Dermis blood vessel endothelial cell (primary cell): ENCODE results near the gene WSCD2. TPM values are rescaled to one million over a fixed set of nuclear protein-coding genes. Genes with fewer than 3 reads are reported as not detected.

Experiments used
- DNase-seq: peaks from one replicate; pipeline ENCODE4 v3.0.0; 2010
- total RNA-seq: library from RNA; depleted of rRNA; stranded (reverse); fragments of >200 nt; gene quantifications from 2 replicates; pipeline ENCODE4 v1.2.3, GENCODE V29; 2014

The WSCD2 gene
- total RNA-seq, 1 donor from 2014 or later, result not detected

DNA sequence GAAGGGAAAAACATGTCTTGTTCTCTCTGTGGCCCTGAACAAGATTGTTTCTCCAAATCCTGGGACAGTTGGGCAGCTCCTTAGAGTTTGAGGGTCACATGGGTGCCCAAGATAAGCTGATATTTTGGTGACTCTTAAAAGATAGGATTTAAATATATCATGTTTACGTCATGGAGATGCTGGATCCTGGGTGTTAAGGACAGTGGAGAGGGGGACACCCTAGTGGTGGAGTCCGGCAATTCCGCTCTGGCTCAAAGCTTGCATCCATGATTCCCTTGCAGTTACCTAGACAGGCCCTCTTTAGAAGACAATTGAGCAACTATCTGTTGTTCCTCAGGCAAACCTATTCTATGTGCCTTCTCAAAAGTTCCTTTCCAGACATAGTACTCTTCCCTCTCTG is 108.2 kb downstream of the WSCD2 start:
- DNase-seq, result peak; percentile 3

DNA sequence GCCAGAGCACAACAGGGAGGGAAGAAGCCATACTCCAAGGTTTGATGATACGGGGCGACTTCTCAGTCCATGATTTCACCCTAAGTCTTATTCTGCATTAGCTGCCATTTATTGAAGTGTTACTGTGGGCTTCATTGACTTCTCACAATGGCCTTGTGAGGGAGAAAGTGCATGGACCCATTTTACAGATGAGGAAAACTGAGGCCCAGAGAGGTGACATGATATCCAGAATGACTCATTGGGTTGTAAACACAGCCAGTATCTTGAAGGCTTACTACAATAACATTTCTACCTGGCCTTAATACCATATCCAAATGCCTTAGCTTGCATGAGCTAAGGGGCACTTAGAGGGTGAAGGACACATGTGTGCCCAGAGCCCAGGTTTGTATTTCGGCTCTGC is 109.4 kb downstream of the WSCD2 start:
- DNase-seq, result no peak

DNA sequence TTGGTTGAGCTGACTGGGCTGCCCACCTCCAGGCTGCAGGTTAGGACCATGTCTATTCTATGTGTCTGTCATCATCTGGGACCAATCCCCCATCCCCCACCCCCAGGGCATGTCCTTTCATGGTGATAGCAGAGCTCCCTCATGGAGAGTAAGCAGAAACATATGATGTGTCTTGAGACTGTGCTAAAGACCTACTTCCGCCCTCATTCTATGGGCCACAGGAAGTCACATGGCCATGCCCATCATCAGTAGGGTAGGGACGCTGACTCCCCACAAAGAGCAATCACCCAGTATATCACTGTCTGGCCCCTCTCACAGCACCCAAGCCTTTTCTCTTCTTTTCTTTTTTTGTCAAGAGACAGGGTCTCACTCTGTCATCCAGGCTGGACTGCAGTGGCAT is 110.3 kb downstream of the WSCD2 start:
- DNase-seq, result no peak

DNA sequence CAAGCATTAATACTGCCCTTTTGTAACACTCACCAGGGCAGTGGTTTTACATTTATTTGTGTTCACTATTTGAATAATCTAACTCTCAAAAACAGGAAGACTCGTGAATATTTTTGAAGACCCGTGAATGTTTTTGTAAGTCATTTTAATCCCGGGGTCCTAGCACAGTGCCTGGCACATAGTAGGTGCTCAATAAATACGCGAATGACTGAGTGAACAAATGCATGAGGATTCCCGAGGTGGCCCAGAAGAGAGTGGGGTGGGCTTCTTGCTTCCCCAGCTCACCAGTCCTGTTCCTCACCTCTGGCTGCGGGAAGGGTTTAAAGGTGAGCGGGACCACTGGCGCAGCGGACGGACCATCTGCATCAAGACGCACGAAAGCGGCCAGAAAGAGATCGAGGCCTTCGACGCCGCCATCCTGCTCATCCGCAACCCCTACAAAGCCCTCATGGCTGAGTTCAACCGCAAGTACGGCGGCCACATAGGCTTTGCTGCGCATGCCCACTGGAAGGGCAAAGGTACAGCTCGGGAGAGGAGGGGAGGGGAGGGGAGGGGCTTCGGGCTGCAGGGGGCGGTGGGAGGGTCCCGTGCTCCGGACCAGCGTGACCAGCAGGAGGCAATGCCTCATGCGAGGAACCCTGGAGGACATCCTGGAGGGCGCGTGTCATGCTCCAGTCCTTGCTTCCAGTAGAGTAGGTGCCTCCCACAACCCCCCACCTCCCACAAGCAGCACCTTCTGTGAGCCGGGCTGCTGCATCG is 111.1 kb downstream of the WSCD2 start:
- no peak for DNase-seq

DNA sequence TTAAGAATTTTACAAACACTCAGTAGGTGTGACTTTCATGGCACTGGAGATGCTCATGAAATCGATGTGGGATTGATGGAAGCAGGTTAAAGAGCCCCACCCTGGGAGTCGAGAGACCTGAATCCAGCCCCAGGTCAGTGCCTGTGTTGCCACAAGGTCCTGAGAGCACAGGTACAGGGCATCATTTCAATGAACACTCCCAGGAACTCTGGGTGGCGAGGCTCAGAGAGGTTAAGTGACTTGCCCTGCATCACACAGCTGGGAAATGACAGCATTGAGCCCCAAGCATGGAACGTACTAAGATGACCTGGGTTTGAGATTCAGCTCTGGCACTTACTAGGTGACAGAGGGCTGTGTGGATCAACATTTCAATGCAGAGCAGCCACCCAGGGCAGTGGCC is 111.8 kb downstream of the WSCD2 start:
- DNase-seq, result no peak

DNA sequence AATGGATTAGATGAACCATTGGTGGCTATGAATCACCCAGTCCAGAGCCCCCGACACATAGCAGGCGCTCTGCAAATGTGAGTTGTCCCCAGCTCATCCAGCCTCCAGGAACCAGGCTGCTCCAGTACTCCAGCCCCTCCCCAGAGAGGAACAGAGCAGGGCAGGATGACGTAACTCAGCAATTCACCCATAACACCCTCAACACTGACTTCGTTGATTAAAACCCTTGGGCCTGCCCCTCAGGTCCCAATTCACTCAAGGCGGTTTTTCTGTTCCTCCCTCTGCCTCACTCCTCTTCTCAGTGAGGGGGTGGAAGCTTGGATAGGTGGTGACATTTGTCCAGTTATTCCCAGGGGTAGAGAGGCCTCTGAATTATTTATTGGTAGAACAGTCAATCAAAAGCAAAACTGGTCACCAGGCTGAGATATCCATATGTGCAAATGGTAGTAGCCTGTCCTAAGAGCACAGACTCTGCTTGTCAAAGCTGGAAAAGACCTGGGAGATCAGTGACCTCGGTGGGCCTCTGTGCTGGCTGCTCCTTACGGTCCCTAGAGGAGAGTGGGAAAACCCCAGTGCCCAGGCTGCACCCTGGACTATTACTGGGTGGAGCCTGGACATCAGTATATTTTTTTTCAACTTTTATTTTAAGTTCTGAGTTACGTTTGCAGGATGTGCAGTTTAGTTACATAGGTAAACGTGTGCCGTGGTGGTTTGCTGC is 113.1 kb downstream of the WSCD2 start:
- no peak for DNase-seq

DNA sequence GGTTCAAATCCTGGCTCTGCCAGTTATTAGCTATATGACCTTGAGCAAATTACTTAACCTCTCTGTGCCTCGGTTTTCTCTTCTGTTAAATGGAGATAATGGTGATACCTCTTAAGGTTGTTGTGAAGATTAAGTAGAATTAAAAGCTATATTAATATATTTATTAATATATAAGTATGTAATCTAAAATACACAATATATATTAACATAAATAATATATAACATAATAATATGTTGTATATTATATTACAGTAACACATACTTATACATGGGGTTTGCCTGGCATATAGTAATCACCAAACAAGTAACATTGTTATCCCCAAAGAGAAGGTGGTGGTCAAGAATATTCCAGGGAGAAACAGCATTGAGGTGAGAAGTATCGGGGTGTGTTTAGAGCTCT is 118.0 kb downstream of the WSCD2 start:
- no peak for DNase-seq

DNA sequence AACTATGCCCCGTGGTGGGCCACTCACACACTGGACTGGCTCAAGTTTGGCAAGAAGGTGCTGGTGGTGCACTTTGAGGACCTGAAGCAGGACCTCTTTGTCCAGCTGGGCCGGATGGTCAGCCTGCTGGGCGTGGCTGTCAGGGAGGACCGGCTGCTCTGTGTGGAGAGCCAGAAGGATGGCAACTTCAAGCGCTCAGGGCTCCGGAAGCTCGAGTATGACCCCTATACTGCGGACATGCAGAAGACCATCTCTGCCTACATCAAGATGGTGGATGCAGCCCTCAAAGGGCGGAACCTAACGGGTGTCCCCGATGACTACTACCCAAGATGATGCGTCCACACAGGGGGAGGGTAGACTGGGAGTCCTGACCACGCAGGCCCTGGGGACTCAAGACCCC is 118.9 kb downstream of the WSCD2 start:
- no peak for DNase-seq

DNA sequence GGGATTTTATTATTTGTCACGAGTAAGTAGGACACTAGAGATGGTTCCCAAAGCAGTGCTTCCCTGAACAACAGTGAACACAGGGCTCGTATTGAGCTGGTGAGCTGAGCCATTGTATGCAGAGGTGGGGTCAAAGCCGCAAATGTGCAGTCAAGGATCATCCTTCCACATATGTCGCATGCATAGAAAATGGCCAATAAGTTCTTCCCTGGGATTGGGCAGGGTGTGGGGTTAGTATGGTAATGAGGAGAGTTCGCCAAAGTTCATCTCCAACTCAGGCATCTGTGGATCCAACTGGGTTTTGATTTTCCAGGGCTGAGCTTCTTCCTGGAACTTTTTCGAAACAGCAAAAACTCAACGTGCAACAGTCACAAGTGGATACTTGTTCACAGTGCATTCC is 123.4 kb downstream of the WSCD2 start:
- DNase-seq, result no peak

DNA sequence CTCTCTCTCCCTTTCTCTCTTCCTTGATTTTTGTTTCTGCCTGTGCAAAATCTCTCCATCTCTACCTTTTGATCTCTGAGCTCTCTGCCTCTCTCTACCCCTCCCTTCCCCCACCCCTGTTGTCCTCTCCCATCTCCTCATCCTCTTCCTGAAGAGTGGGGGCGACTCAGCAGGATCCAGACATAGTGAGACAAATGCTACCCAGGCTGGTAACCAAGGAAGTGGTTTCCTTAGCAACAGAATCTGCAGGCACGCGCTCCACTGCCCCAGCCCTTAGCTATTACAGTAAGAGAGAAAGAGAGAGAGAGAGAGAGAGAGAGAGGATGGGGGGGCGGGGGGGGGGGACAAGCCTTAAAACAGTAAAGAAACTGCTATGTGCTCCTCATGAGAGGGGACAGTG is 124.5 kb downstream of the WSCD2 start:
- DNase-seq, result no peak

DNA sequence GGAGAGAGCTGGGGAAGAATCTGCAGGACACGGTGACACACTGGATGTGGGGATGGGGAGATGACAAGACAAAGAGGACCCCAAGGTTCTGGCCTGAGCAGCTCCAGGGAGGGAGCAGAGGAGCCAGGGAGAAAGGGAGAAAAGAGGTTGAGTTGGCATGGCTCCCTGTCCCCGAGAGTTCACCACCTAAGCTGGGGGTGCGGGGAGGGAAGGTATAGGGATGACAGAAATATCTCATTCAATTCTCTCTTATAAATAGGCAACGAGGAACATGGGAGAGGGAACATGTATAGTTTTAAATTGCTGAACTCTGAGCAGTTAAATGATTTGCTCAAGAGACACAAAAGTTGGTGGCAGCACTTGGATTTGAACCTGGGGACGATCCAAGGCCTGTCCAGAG is 124.9 kb downstream of the WSCD2 start:
- no peak for DNase-seq

DNA sequence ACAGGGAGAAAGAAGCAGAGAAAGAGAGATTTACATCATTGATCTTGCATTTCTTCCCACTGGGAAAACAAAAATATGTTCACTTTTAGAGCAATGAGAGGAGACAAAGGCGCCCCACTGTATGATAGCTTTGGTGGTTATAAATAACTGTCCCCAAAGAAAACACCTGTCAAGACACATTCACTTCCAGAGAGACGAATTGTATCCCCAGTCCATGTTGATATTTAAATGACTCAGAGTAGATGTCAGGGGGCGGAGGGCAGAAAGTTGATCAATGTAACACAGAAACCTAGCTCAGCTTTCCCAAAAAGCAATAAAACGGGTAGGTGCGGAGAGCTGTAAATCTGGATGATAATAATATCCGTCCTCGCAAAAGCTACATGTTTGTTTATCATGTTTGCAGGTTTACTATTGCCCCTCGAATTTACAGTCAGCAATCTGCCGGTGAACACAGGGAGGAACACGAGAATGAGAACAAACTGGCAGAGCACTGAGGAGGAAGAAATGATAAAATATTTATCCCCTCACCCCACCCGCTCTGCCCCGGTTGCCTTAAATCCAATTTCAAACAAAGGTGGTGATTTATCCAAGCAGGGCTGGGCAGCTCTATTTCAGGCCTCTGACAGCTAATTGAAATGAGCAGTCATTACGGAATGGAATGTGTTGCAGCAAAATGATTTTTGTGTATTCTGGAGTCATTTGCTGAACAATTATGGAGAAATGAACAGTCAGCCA is 125.6 kb downstream of the WSCD2 start:
- no peak for DNase-seq

DNA sequence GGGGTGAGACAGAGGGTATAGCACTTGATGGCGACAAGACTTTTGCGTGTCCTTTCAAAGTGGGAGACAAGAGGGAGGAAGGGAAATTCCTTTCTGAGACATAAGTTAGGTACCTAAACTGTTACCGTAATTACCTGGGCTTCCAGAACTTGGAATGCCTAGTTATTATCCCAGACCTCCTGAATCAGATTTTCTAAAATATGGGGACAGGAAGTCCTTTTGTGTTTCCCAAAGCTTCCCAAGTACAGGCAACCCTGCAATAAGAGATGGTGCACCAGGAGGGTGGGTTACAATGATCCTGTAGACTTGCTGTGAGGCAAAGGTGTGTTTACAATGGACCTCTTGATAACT is 126.1 kb downstream of the WSCD2 start:
- no peak for DNase-seq

DNA sequence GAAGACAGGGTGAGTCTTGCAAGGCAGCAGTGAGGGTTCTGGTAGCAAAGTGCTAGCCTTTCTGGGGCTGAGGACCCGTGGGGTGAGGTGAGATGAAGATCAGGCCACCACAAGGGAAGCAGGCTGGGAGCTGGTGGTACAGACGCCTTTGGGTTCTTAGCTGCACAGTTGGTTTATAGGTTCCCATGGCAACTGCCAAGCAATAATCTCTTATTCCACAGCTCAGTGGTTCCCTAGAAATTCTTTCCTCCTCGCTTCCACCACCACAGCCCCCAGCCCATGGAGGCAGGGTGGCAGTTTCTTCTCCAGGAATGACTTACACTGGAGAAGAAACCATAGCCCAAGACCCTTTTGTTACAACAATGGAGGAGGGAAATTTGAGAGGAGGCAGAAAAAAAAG is 127.9 kb downstream of the WSCD2 start:
- DNase-seq, result no peak

DNA sequence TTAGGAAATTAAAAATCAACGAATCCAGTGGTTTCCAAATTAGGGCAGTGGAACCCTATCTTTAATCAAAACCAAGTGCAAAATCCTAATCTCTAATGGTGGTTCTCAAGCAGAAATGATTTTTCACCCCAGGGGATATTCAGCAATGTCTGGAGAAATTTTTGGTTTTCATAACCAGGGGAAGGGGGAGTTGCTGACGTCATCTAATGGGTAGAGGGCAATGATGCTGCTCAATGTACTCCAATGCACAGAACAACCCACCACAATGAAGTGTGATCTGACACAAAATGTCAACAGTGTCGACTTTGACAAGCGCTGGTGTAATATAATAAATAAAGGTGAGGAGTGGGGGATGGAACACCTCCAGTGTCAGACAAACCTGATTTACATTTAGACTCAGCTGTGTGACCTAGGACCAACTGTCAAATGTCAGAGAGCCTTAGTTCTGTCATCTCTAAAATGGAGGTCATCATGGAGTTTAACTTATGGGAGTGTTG is 128.6 kb downstream of the WSCD2 start:
- no peak for DNase-seq

DNA sequence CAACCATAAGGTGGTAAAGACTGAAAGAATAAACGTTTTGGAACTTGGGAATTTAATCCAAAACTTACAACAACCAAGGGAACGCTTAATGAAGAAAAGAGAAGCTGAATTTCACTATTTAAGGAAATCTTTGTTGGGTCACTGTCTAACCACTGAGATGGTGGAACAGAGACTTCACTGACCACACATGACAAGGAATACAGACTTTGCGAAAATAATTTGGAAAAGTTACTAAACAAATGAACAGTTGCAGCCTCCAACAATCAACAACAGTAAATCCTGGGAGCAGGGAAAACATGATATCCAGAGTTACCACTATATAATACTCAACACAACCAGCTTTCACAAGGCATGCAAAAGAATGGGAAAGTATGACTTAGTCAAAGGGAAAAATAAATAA is 131.0 kb downstream of the WSCD2 start:
- no peak for DNase-seq

DNA sequence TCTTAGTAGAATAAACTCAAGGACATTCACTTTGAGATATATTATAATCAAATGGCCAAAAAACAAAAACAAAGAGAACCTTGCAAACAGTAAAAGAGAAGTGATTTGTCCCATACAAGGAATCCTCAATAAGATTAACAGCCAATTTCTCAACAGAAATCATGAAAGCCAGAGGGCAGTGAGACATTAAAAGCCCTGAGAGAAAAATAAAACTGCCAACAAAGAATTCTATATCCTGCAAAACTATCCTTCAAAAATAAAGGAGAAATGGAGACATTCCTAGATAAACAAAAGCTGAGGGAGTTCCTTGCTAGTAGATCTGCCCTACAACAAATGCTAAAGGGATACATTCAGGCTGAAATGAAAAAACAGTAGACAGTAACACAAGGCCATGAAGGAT is 131.9 kb downstream of the WSCD2 start:
- DNase-seq, result no peak

DNA sequence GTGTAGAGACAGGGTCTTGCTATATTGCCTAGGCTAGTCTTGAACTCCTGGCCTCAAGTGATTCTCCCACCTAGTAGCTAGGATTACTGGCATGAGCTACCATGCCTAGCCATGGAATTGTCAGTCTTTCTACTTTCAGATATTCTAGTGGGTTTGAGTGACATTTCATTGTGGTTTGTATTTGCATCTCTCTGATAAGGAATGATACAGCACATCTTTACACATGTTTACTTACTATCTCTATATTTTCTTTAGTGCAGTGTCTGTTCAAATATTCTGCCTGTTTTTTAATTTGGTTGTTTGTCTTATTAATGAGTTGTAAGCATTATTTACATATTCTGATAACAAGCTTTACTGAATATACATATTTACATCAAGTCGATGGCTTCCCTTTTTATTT is 136.4 kb downstream of the WSCD2 start:
- no peak for DNase-seq

DNA sequence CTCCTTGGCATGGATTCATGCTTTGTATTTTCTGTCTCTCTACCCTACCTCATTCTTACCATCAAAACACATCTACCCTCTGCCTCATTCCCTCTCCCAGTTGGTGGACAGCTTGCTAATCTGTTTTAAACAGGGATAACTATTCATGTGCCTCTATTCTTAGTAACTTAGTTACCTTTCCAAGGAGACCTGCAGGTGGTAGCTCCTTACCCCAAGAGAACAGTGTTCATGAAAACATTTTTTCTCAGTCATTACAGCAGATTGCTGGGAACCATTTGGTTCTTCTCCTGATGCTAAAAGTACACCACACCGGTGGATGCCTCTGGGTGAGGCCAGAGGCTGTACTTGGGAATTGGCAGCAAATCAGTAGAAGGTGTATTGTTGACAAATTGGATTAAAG is 137.0 kb downstream of the WSCD2 start:
- DNase-seq, result no peak

DNA sequence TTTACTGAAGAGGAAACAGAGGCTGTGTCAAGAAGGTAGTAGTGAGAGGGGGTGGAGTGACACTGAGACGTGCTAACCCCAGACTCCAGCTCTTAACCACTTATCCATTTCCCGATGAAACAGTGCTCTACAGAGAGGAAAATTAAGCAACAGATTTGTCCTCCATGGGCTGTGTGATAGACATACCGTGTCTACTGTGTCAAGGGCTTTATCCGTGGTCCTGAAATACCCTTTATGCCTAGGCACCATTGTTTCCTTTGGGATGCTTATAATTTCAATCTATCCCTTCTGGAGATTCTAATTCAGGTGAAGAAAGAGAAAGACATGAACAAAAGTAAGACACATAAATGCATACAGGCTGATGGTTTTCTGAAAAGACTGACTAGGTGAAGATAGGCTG is 138.4 kb downstream of the WSCD2 start:
- DNase-seq, result no peak

DNA sequence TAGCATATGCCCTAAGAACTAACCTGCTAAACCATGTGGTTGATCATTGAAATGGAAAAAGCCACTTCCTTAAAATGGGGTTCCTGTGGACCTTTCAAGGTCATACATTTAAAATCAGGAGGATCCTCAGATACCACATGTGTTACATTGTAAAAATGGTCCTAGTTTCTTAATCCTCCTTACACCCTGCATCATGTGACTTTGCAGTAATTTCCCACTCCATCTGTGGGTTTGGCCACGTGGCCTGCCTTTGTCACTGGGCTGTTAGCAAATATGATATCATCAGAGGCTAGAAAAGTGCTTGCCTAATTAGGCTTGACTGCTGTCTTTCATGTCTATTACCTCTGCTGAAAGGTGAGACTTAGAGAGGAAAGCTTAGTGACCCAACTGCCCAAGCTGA is 139.3 kb downstream of the WSCD2 start:
- DNase-seq, result no peak

DNA sequence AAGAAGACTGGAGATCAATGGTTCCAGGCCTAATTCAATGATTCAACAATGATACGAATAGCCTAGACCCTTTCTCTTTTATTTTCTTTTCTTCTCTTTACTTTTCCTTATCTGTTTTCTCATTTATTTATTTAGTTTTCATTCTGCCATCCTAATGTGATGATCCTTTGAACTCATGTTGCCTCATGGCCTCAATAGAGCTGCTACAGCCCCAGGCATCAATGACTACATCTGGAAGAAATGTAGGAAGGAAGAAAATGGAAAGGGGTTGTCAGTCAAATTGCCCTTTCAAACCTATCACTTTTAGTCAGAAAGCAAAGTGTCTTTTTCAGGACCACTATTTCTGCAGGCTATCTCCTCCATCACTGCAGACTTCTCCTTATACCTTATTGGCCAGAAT is 140.1 kb downstream of the WSCD2 start:
- DNase-seq, result no peak

DNA sequence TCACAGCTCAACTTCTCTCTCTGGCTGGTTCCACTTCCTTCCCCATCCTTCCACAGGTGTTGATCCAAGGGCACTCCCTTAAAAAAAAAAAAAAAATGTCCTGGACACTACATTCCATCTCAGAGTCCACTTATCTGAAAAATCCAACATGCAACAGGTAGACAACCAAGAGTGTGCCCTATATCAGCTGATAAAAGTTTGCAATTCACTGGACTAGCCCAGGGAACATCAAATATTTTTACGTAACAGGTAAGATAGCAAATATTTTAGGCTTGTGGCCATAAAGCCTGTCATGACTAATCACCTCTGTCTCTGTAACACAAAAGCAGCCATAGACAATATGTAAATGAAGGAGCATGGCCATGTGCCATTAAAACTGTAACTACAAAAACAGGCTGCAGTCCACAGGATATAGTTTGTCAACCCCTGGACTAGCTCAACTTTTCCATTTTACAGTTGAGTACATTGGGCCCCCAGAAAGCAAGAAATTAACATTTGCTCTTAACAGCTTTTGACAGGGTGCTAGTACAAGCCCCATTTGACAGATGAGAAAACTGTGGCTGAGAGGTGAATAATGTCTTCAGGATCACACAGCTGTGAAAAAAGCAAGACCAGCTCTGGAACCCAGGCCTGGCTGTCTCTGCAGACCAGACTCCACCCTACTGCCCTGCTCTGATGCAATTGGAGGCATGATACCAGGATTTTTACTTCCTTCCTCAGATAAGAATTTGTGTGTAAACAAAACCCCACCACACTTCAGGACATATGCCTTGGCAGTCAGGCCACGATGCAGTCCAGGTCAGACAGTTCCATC is 141.2 kb downstream of the WSCD2 start:
- no peak for DNase-seq
